HG02943 (cell line): ENCODE measurements around the gene AMIGO2.

ENCODE experiments used
- ATAC-seq: cut with Tn5 transposase; IDR thresholded peaks from one replicate; pipeline ENCODE4 v1.9.1; 2021; ENCODE audit warnings: mild to moderate bottlenecking, low read depth, moderate library complexity; ENCODE audit not compliant: unreplicated experiment

The AMIGO2 gene

GRCh38 chr12:47099610-47100009 lies 19.9 kb upstream of the AMIGO2 start:
- no peak for ATAC-seq

- no peak for ATAC-seq
These were observed 18.3 kb upstream of the AMIGO2 start for GRCh38 chr12:47098099-47098498.

GRCh38 chr12:47097276-47097896 lies 17.6 kb upstream of the AMIGO2 start:
- ATAC-seq = no peak

- no peak for ATAC-seq
These were observed 15.9 kb upstream of the AMIGO2 start for GRCh38 chr12:47095446-47096236.

- no peak for ATAC-seq
These were observed 15.0 kb upstream of the AMIGO2 start for GRCh38 chr12:47094804-47095203.

GRCh38 chr12:47091009-47091408 lies 11.2 kb upstream of the AMIGO2 start:
- ATAC-seq = no peak

- ATAC-seq = no peak
These were observed 8.5 kb upstream of the AMIGO2 start for GRCh38 chr12:47088021-47088944.

- ATAC-seq = no peak
These were observed 7.4 kb upstream of the AMIGO2 start for GRCh38 chr12:47087088-47087688.

GRCh38 chr12:47085815-47086252 lies 6.1 kb upstream of the AMIGO2 start:
- ATAC-seq = no peak

GRCh38 chr12:47084172-47084571 lies 4.4 kb upstream of the AMIGO2 start:
- ATAC-seq = no peak

- no peak for ATAC-seq
These were observed 3.2 kb upstream of the AMIGO2 start for GRCh38 chr12:47082796-47083621.

GRCh38 chr12:47082283-47082682 lies 2.5 kb upstream of the AMIGO2 start:
- ATAC-seq = no peak

GRCh38 chr12:47080725-47081502 lies 1.2 kb upstream of the AMIGO2 start:
- no peak for ATAC-seq

GRCh38 chr12:47079981-47080724 lies 394 bp upstream of the AMIGO2 start:
- no peak for ATAC-seq

- ATAC-seq = no peak
These were observed 859 bp downstream of the AMIGO2 start for GRCh38 chr12:47078733-47079467.

- ATAC-seq = no peak
These were observed 1.7 kb downstream of the AMIGO2 start for GRCh38 chr12:47078086-47078395.

GRCh38 chr12:47077206-47078085 lies 2.3 kb downstream of the AMIGO2 start:
- ATAC-seq = no peak
